AG04450 (cell line): ENCODE data around the gene FBXO9. TPM values are rescaled to one million over a fixed set of nuclear protein-coding genes. Genes with fewer than 3 reads are reported as not detected.

Source experiments
- CTCF ChIA-PET: fragments of 300-600, 350-600 bp; formaldehyde crosslinking; extraction: SDS; loops from one replicate; lab custom pipeline; 2022; ENCODE audit warnings: antibody characterized with exemption, inconsistent platforms; lab: Charles Lee
- POLR2A ChIA-PET: fragments of 350-600 bp; formaldehyde crosslinking; extraction: SDS; loops from one replicate; lab custom pipeline; 2021; ENCODE audit warnings: antibody characterized with exemption, inconsistent platforms; lab: Yijun Ruan, JAX
- DNase-seq: peaks from one replicate; pipeline ENCODE4 v3.0.0-alpha.2; 2011; ENCODE audit warnings: low read depth, low spot score
- H3K27ac ChIP-seq: one replicate; pipeline ENCODE4 v1.5.1; 2012; ENCODE audit warnings: low read depth, low read length, control low read depth
- H3K27me3 ChIP-seq: one replicate; pipeline ENCODE4 v1.6.0; 2012; ENCODE audit warnings: low read length; ENCODE audit not compliant: control insufficient read depth, insufficient read depth
- H3K4me3 ChIP-seq: 2 replicates; pipeline ENCODE4 v1.5.1; 2011; ENCODE audit warnings: mild to moderate bottlenecking, low read depth, low read length, control low read depth
- H3K9me3 ChIP-seq: 2 replicates; pipeline ENCODE4 v1.5.1; 2012; ENCODE audit warnings: low read length; ENCODE audit not compliant: control insufficient read depth, insufficient read depth
- CTCF ChIP-seq: IDR thresholded peaks from 2 replicates; pipeline ENCODE4 v1.5.1; 2011; ENCODE audit warnings: low read depth, low read length, control low read depth, inconsistent platforms
- polyA plus RNA-seq: library from polyadenylated mRNA; depleted of rRNA; stranded (reverse); fragments of >200 nt; gene quantifications from 2 replicates; pipeline ENCODE4 v1.2.3, GENCODE V29; 2011

FBXO9 gene
- polyA plus RNA-seq, 1 experiment, result 90.2 TPM

GRCh38 chr6:53070806-53071205 is 5.6 kb downstream of the FBXO9 start:
- ChIA-PET POLR2A (no interaction called here), CTCF (interaction anchor here (0.6 kb wide), 1 partner anchor 9 kb away, joined by 3 read pairs; no protein-coding TSS in a partner anchor)
- Histone ChIP-seq H3K9me3 (no peaks in the 10 kb centered on the region), H3K4me3 (no peak overlapping the region), H3K27me3 (no peaks in the 10 kb centered on the region), H3K27ac (no peak overlapping the region)
- no peak for DNase-seq
- TF ChIP-seq CTCF, result peak; percentile 9; the same call in 1 of the 2 replicates

GRCh38 chr6:53074347-53074746 is 9.1 kb downstream of the FBXO9 start:
- ChIA-PET CTCF (no interaction called here), POLR2A (no interaction called here)
- H3K9me3 ChIP-seq, result no peaks in the 10 kb centered on the region
- TF ChIP-seq CTCF, result no peak
- no peak overlapping the region for H3K4me3 ChIP-seq
- H3K27me3 ChIP-seq, result no peaks in the 10 kb centered on the region
- DNase-seq, result no peak
- H3K27ac ChIP-seq, result no peak overlapping the region

DNA sequence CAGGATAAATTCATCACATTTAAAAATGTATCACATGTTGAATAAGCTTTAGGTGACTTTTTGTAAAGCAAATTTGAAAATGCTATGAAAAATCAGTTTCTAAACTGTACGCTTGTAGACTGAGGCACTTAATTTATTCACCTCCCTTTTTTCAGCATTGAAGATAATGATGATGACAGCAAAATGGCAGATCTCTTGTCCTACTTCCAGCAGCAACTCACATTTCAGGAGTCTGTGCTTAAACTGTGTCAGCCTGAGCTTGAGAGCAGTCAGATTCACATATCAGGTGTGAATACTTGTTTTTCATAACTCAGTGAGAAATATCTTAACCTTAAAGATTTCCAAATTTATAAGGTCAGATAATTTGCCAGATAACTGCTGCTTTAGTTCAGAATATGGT is 15.6 kb downstream of the FBXO9 start:
- no peak for DNase-seq
- H3K4me3 ChIP-seq, result no peak overlapping the region
- ChIA-PET POLR2A (interaction anchor here (0.8 kb wide), 1 partner anchor 313 kb away, joined by 4 read pairs; no protein-coding TSS in a partner anchor), CTCF (interaction anchor here (0.6 to 1.1 kb wide), 4 partner anchors 12 to 403 kb away, joined by 3 to 6 read pairs (median 3); no protein-coding TSS in a partner anchor)
- H3K27ac ChIP-seq, result no peak overlapping the region
- H3K9me3 ChIP-seq, result no peaks in the 10 kb centered on the region
- H3K27me3 ChIP-seq, result no peaks in the 10 kb centered on the region
- TF ChIP-seq CTCF, result no peak

DNA sequence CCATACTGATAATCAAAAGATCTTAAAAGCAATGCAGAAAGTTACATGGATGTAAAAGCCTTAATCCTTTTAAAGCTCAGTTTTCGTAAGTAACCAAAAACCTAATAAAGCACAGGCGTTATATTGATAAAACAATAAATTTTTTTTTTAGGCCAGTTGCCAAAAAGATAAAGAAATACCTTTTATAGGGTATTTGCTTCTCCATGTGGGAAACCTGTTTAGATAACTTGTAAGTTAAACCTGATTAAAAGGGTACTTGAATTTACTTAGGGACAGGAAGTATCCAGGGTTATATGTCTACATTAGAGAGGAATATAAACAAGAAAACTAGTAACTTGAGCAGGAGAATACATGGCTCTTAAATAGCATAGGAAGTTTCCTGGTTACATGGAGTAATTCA is 21.1 kb downstream of the FBXO9 start:
- no peak for DNase-seq
- ChIA-PET CTCF (no interaction called here), POLR2A (no interaction called here)
- Histone ChIP-seq H3K27me3 (no peaks in the 10 kb centered on the region), H3K27ac (no peak overlapping the region), H3K9me3 (no peaks in the 10 kb centered on the region), H3K4me3 (no peak overlapping the region)
- no peak for TF ChIP-seq CTCF

- DNase-seq, result no peak
- POLR2A ChIA-PET, result no interaction called here
- Histone ChIP-seq H3K4me3 (no peak overlapping the region), H3K9me3 (no peaks in the 10 kb centered on the region), H3K27me3 (no peaks in the 10 kb centered on the region), H3K27ac (no peak overlapping the region)
- CTCF ChIA-PET, result no interaction called here
- no peak for TF ChIP-seq CTCF
These were observed 24.7 kb downstream of the FBXO9 start for GRCh38 chr6:53089948-53090347.
